Epithelial cell of proximal tubule (primary cell): Measurements from ENCODE around the gene MAMDC2. TPM values are rescaled to one million over a fixed set of nuclear protein-coding genes. Genes with fewer than 3 reads are reported as not detected.

Experiments used
- DNase-seq: peaks from one replicate; pipeline ENCODE4 v3.0.0-alpha.2; 2011; ENCODE audit warnings: low read depth
- H3K4me3 ChIP-seq: 2 replicates; pipeline ENCODE4 v1.5.1; 2011; ENCODE audit warnings: low read depth, mild to moderate bottlenecking, low read length
- total RNA-seq: library from RNA; depleted of rRNA; stranded (reverse); fragments of >200 nt; gene quantifications from 2 replicates; pipeline ENCODE4 v1.2.3, GENCODE V29; 2015
- TF ChIP-seq, protein P1 (sequence below): conservative IDR thresholded peaks from 2 replicates; pipeline ENCODE4 v1.5.1; 2012; ENCODE audit warnings: low read depth, mild to moderate bottlenecking, low read length

Gene MAMDC2
- total RNA-seq, 1 donor from 2014 or later: 5.5 TPM

DNA sequence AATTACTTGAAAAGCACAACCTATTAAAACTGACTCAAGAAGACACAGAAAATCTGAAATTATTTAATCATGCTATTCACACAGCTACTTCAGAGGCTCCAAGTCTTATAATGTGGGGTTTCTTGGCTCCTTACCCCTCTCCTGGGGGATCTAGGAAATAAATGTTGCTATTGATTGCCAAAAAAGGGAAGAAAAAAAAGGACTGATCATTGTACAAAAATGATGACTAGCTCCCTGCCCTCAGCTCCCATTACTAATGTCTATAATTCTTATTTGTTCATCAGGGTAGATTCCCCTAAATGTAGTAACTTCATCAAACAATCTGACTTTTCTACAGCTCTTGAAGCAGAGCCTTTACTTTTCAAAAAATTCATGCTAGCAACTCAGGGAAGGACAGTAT is 211.8 kb downstream of the MAMDC2 start:
- no peak for DNase-seq
- H3K4me3 ChIP-seq: peak overlapping the region; percentile 82
- TF ChIP-seq, protein P1, sequence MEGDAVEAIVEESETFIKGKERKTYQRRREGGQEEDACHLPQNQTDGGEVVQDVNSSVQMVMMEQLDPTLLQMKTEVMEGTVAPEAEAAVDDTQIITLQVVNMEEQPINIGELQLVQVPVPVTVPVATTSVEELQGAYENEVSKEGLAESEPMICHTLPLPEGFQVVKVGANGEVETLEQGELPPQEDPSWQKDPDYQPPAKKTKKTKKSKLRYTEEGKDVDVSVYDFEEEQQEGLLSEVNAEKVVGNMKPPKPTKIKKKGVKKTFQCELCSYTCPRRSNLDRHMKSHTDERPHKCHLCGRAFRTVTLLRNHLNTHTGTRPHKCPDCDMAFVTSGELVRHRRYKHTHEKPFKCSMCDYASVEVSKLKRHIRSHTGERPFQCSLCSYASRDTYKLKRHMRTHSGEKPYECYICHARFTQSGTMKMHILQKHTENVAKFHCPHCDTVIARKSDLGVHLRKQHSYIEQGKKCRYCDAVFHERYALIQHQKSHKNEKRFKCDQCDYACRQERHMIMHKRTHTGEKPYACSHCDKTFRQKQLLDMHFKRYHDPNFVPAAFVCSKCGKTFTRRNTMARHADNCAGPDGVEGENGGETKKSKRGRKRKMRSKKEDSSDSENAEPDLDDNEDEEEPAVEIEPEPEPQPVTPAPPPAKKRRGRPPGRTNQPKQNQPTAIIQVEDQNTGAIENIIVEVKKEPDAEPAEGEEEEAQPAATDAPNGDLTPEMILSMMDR: no peak

DNA sequence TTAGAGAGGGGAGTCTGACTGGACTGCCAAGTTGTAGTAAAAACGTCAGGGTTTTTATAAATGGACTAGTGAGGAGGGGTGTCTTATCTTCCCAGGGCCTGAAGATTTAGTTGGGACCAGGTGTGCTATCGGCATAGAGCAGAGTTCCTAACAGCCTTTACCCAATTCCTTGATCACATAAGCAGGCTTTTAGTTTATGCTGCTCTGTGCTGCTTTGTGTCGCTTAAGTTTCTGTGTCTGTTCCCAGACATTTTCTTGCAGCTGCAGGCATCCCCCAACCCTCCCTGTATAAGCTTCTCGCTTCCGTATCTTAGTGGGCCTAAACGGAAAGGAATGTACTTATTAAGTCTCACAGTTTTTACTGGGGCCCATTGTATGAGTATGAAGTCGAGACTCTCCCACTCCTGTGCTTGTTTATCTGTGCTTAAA is 212.5 kb downstream of the MAMDC2 start:
- H3K4me3 ChIP-seq: peak overlapping the region; percentile 82
- DNase-seq: no peak
- TF ChIP-seq, protein P1: no peak

DNA sequence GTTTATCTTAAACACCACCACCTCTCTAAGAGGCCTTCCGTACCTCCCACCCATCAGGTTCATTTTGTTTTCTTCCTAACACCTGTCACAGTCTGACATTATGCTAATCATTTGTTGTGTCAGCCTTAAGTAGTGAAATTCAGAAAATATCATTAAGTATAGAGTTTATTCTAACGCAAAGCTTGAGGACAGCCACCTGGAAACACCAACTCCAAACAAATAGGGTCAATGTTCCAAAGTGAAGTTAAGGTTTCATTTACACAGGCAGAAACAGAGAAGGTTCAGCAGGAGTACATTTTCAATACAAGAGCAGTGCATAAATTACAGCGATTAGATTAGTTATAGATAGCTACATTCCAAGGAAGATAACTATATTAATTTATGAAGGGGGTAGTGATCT is 213.9 kb downstream of the MAMDC2 start:
- no peak for DNase-seq
- TF ChIP-seq, protein P1: no peak
- H3K4me3 ChIP-seq: peak overlapping the region; percentile 82

DNA sequence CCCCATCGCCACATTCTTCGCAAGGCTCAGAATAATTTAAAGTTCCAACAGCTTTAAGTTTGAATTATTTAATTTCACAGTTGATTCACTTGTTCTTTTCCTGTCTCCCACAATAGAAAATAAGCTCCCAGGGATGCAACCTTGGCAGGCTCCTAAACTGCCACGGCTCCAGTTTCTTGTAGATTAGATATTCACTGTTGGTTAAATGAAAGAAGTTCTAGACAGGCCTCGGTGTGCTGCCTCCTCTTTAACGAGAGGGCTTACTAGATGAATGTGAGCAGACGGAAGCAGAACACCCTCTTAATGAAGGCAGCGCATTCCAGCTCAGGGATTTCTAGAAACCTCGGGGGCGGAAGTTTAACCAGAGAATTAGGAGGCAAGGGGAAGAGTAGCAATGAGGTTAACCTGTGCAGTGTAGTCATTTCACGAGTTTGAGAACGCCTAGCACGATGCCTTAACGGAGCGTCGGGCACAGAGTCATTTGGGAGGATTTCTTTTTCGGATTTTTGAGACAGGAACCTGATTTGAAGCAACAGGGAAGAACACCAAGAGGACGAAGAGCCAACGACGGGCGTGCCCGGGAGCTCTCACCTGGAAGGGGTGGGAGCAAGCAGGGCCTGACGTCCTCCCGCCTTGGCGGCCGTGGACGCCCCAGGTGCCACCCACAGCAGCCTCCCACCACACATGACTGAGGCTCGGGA is 214.5 kb downstream of the MAMDC2 start:
- H3K4me3 ChIP-seq: peak overlapping the region; percentile 82
- no peak for DNase-seq
- TF ChIP-seq, protein P1: no peak

DNA sequence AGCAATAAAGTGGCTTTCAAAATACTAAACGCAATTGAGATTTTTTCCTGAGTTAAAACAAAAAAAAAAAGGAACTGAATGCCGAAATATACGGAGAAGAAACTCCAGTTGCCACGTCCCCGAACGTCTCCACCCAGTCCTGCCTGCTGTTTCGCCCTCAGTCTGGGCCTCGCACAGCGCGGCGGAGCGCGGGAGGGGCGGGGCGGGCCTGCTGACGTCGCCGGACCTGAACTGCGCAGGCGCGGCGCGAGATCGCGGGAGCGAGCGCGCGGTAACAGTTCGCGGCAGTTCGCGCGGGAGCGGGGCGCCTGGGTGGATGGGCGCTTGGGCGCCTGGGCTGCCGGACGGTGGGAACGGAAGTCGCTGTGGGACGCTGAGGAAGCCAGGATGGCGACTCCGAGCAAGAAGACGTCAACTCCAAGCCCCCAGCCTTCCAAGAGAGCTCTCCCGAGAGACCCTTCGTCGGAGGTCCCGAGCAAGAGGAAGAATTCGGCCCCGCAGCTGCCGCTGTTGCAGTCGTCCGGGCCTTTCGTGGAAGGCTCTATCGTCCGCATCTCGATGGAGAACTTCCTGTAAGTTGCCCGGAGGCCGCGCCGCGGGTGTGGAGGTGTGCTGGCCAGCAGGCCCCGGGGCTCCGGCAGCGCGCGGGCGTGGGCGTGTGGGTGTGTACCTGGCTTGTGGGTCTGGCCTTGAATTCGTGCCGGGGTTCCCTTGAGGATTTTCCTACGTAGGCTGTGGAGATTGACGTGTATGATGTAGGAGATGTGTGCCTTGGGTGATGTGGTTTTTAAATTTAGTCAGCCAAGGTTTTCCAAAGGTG is 215.3 kb downstream of the MAMDC2 start, which contains the start of gene SMC5:
Gene SMC5 (plus strand): TSS at position 287 of the 820 bp plus-strand sequence. CDS start 101 bp downstream, at position 388.
- H3K4me3 ChIP-seq: peak within 1 kb of the TSS; percentile 82
- DNase-seq: no peak
- TF ChIP-seq, protein P1: no peak

DNA sequence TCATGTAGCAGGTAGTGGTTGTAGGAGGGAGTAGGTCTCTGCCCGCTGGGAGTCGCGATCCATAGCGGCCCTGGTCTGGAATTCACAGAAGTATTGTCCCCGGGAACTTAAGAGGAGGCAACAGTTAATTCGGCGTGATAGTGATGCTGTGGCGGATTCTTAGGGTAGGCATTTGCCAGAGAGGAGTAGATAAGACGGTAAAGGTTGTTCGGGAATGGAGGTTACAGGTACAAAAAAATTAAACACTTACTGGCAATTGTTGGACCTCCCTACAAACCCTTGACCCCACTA is 215.8 kb downstream of the MAMDC2 start:
- TF ChIP-seq, protein P1: no peak

More for the DNA sequence above, 215.8 kb downstream of the MAMDC2 start:
- no peak for DNase-seq
- H3K4me3 ChIP-seq: peak overlapping the region; percentile 82
